Mononuclear cell (primary cell): ENCODE results near the gene PTRH1. TPM values are rescaled to one million over a fixed set of nuclear protein-coding genes. Genes with fewer than 3 reads are reported as not detected.

ENCODE experiments used
- H3K27me3 ChIP-seq: 2 replicates; pipeline ENCODE4 v1.6.0; 2011; ENCODE audit warnings: low read length, control low read depth; ENCODE audit not compliant: insufficient read depth
- H3K4me1 ChIP-seq: 2 replicates; pipeline ENCODE4 v1.5.1; 2011; ENCODE audit warnings: mild to moderate bottlenecking, low read length, control low read depth; ENCODE audit not compliant: insufficient read depth
- H3K4me3 ChIP-seq: 2 replicates; pipeline ENCODE4 v1.5.1; 2011; ENCODE audit warnings: mild to moderate bottlenecking, low read length, moderate library complexity
- H3K9me3 ChIP-seq: 2 replicates; pipeline ENCODE4 v1.5.1; 2011; ENCODE audit warnings: low read depth, mild to moderate bottlenecking, control low read depth, low read length
- total RNA-seq: library from RNA; depleted of rRNA; stranded (reverse); fragments of >200 nt; gene quantifications from one replicate; pipeline ENCODE4 v1.2.3, GENCODE V29; 2012

Gene PTRH1
- total RNA-seq, 1 donor: 1.7 TPM

DNA sequence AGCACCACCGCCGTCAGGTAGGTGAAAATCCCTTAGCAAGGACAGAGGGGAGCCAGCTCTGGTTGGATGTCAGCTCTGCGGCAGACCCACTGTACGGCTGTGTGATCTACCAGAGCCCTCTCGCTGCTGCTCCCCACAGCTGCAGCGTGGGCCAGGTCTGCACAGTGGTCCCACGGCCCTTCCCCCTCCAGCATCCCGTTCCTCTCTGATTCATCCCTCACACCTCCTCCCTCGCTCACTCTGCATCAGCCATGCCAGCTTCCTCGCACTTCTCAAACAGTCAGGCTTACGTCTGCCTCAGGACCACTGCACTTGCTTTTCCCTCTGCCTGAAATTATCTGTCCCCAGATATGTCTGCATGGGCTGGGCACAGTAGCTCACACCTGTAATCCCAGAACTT, 35.2 kb downstream of the PTRH1 start:
- H3K4me1 ChIP-seq: no peaks in the 10 kb centered on the region
- H3K9me3 ChIP-seq: no peaks in the 10 kb centered on the region
- H3K27me3 ChIP-seq: no peaks in the 10 kb centered on the region
- no peak overlapping the region for H3K4me3 ChIP-seq

DNA sequence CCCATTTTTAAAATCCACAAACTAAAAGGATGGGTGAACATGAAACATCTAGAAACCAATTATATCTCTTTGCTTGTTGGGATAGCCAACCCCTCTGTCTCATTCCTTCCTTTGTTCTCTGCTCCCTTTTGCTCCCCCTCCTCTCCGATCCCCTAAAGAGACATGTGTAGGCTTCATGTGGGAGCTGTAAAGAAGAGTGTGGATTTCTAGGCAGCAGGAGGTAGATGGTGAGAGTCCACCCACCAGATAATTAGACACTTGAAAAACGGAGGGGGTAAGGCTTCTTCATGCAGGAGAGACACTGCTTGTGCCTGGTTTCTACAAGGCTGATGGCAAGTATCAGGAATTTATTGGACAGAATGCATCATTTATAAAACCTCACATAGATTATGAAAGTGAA, 36.0 kb downstream of the PTRH1 start:
- Histone ChIP-seq H3K9me3 (no peaks in the 10 kb centered on the region), H3K27me3 (no peaks in the 10 kb centered on the region), H3K4me1 (no peaks in the 10 kb centered on the region), H3K4me3 (no peak overlapping the region)

DNA sequence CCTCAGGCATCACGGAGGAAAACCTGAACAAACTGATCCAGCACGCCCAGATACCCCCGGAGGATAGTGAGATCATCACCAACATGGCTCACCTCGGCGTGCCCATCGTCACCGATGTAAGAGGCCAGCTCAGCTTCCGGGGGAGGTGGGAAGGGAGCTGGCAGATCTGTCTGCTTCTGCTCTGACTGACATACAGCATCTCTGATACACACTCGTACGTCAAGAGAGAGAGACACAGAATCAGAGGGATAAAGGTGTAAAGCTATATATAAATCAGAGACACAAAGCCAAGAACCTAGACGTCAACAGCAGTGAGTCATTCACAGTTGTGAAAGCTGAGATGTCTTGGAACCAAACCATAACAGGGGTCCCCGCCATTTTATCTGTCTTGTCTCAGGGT, 38.8 kb downstream of the PTRH1 start:
- Histone ChIP-seq H3K9me3 (no peaks in the 10 kb centered on the region), H3K27me3 (no peaks in the 10 kb centered on the region), H3K4me3 (no peak overlapping the region), H3K4me1 (no peaks in the 10 kb centered on the region)

DNA sequence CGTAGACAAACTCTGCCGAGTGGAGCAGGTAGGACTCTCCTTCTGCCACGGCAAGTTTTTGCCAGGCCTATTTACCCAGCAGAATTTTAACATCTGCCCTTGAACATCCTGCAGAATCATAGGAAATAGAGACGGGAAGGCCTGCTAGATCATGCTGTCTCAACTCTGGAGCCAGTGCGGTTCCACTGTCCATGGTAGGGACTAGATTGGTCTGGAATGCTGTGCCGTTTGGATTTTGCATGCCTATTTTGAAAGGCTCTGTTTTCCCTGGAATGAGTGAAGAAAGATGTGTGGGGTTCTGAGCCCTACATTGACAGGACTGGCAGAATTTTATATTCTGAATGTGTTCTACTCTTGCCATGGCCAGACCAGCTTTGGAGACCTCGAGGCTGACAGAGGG, 42.2 kb downstream of the PTRH1 start:
- no peaks in the 10 kb centered on the region for H3K9me3 ChIP-seq
- no peaks in the 10 kb centered on the region for H3K27me3 ChIP-seq
- H3K4me1 ChIP-seq: no peaks in the 10 kb centered on the region
- H3K4me3 ChIP-seq: no peak overlapping the region

DNA sequence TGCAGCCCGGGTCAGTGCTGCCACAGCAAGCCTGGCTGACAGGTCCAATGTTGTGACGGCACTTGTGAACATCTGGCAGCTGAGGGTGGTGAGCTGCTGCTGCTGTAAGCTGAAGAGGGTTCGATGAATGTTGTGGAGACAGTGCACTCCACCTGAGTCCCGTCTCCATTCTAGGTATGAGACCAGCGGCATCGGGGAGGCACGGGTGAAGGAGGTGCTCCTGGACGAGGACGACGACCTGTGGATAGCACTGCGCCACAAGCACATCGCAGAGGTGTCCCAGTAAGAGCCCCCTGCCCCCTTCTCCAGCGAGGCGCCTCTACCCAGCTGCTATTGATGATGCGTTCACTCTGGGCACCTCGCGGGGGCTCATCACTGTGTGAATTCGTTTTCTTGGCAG, 47.6 kb downstream of the PTRH1 start:
- H3K4me3 ChIP-seq: no peak overlapping the region
- no peaks in the 10 kb centered on the region for H3K9me3 ChIP-seq
- H3K4me1 ChIP-seq: no peaks in the 10 kb centered on the region
- H3K27me3 ChIP-seq: no peaks in the 10 kb centered on the region

DNA sequence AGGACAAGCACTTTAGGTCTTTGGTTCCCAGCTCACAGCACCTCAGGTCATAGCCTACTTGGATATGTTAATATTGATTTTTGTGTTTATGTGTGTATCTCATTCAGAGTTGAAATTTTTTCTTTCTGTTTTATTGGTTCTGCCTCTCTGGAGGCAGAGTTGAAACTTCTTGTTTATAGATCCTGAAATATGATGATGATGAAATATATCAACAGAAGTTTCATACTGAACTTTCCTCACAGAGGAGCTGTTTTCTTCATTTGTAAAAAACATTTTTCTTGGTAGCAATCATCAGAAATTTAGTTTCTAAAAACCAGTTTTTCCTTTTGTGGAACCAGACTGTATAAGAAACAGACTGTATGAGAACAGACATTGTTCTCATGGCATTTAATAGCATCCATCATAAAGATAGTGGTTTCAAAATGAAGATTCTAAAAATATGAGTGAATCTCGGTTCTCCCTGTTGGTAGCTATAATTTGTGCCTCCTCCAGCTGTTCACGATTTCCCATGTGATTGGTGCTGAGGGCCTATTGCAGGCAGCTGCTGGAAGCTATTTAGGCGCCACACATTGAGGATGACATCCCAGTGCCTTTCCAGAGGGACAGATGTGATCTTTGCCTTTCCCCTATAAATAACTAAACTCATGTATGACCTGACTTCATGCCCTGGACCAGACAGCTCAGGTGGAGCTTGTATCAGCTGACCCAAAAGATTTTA, 48.2 kb downstream of the PTRH1 start:
- Histone ChIP-seq H3K27me3 (no peaks in the 10 kb centered on the region), H3K4me1 (no peaks in the 10 kb centered on the region), H3K4me3 (no peak overlapping the region), H3K9me3 (no peaks in the 10 kb centered on the region)

DNA sequence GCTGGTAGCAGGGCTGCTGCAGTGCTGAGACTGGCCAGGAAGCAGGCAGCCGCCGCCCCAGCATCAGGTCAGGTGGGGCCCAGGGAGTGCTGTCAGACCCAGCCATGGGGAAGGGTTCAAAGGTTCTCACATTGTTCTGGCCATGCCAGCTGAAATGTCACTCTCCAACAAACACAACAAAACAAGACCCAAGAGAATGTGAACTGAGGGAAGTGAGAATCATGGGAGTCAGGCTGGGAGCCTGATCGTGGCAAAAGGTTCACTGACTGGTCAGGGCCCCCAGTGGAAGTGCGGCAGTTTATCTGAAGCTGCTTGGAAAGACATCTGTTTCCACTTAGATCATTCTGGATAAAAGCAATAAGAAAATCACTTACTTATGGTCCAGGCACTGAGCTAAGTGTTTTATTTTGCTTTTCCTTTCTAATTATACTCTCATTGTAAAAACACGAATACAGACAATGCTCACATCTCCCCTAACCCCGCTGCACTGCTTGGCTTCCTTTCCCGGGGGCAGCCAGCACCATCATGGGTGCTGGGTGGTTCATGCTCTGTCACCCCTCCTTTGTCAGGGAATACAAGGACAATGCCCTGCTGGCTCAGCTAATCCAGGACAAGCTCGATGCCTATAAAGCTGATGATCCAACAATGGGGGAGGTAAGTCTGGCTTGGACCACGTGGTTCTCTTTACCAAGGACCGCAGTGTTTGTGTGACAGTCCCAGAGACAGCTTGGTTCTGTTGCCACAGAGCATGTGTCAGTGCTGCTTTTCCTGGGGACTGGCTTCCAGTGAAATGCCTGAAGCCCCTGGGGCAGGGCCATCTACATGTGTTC, 50.6 kb downstream of the PTRH1 start:
- no peaks in the 10 kb centered on the region for H3K9me3 ChIP-seq
- no peak overlapping the region for H3K4me3 ChIP-seq
- no peaks in the 10 kb centered on the region for H3K4me1 ChIP-seq
- no peaks in the 10 kb centered on the region for H3K27me3 ChIP-seq

DNA sequence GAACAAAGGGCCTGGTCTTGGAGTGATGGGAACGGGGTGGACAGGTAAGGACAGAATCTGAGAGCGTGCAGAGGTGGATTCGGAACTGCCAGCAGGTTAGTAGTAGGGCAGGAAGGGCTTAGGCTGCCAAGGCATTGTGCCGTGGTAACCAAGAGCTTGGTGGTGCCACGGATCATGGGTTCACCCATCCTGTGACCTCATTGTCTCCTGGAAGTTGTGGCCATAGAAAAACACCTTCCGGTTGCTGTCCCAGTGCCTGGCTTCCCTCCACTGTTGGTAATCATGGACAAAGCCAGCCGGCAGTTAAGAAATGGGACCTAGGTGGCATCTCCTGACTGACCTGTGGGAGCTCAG, 51.2 kb downstream of the PTRH1 start:
- H3K4me3 ChIP-seq: no peak overlapping the region
- H3K27me3 ChIP-seq: no peaks in the 10 kb centered on the region
- H3K9me3 ChIP-seq: no peaks in the 10 kb centered on the region
- no peaks in the 10 kb centered on the region for H3K4me1 ChIP-seq

Other genes with a start within 250 kb of the PTRH1 start
- gene STXBP1, start 103.4 kb downstream of the PTRH1 start, total RNA-seq: 2.0 TPM
- not detected for gene CFAP157, start 8.7 kb downstream of the PTRH1 start, total RNA-seq
- gene TTC16, start 416 bp upstream of the PTRH1 start, total RNA-seq: 1.9 TPM
- 13.4 TPM for gene TOR2A, start 19.6 kb upstream of the PTRH1 start, total RNA-seq
- gene SH2D3C, start 63.0 kb upstream of the PTRH1 start, total RNA-seq: 12.6 TPM
- gene CDK9, start 70.4 kb upstream of the PTRH1 start, total RNA-seq: 77.8 TPM
- gene FPGS, start 87.2 kb upstream of the PTRH1 start, total RNA-seq: 44.4 TPM
- 3.8 TPM for gene ENG, start 139.0 kb upstream of the PTRH1 start, total RNA-seq
- gene AK1, start 162.0 kb upstream of the PTRH1 start, total RNA-seq: 3.7 TPM
- gene ST6GALNAC6, start 183.9 kb upstream of the PTRH1 start, total RNA-seq: 35.8 TPM
- 22.7 TPM for gene ST6GALNAC4, start 201.4 kb upstream of the PTRH1 start, total RNA-seq
- gene PIP5KL1, start 215.1 kb upstream of the PTRH1 start, total RNA-seq: 0.42 TPM
- 12.7 TPM for gene DPM2, start 222.2 kb upstream of the PTRH1 start, total RNA-seq